GM12878 (cell line): ENCODE measurements around the gene CTRL. TPM values are rescaled to one million over a fixed set of nuclear protein-coding genes. Genes with fewer than 3 reads are reported as not detected.

ENCODE experiments used
- ATAC-seq: fragments of 200-7000 bp; cut with Tn5 transposase; 3 replicates; pipeline ENCODE4 v1.9.1; 2020; ENCODE audit warnings: mild to moderate bottlenecking, moderate library complexity
- BruUV-seq: library from RNA; stranded (reverse); fragments of 400-500 nt; replicated peaks from 2 replicates; lab custom pipeline; 2021; lab: Mats Ljungman, UMichigan
- CTCF ChIA-PET: fragments of 300-600 bp; sonication (Branson Sonifier 250); formaldehyde crosslinking; extraction: SDS; loops from one replicate; lab custom pipeline; 2021; ENCODE audit warnings: inconsistent platforms; lab: Yijun Ruan, JAX
- POLR2A ChIA-PET: fragments of 350-600 bp; formaldehyde crosslinking; extraction: SDS; loops from one replicate; lab custom pipeline; 2021; ENCODE audit warnings: inconsistent platforms; lab: Charles Lee
- RAD21 ChIA-PET: fragments of 300-600 bp; sonication (Branson Sonifier 250); formaldehyde crosslinking; loops from one replicate; lab custom pipeline; 2023; ENCODE audit warnings: antibody characterized with exemption; ENCODE audit not compliant: unreplicated experiment; lab: Charles Lee
- SMC1A ChIA-PET: fragments of 300-600 bp; sonication (Branson Sonifier 250); formaldehyde crosslinking; loops from one replicate; lab custom pipeline; 2023; ENCODE audit not compliant: unreplicated experiment, uncharacterized antibody; lab: Charles Lee
- DNase-seq: peaks from one replicate; pipeline ENCODE4 v3.0.0-alpha.2; 2011; ENCODE audit warnings: low read depth, low spot score
- FAIRE-seq: peaks from 3 replicates; lab custom pipeline; 2011; peaks lifted over from hg19 to GRCh38; lab: Jason Lieb, UNC
- H2AFZ ChIP-seq: 2 replicates; pipeline ENCODE4 v1.6.0; 2011; ENCODE audit warnings: low read depth, low read length, control low read depth; ENCODE audit not compliant: control insufficient read depth
- H3K27ac ChIP-seq: 2 replicates; pipeline ENCODE4 v1.5.1; 2011; ENCODE audit warnings: control low read depth; ENCODE audit not compliant: control insufficient read depth, insufficient read depth
- H3K27me3 ChIP-seq, 2 experiments: replicated peaks in 1 of 2; 2 replicates each; pipeline versions ENCODE4 v1.6.0 to v1.6.1; 2011; ENCODE audit warnings: low read length in 1 of 2; ENCODE audit not compliant: control insufficient read depth in 2 of 2, insufficient read depth in 2 of 2
- H3K36me3 ChIP-seq, 2 experiments: 2 replicates each; pipeline ENCODE4 v1.5.1; 2011; ENCODE audit warnings: low read length in 1 of 2; ENCODE audit not compliant: control insufficient read depth in 2 of 2, insufficient read depth in 2 of 2
- H3K4me1 ChIP-seq: 2 replicates; pipeline ENCODE4 v1.6.1; 2011; ENCODE audit warnings: mild to moderate bottlenecking, low read length, moderate library complexity, mixed read lengths; ENCODE audit not compliant: control insufficient read depth, insufficient read depth
- H3K4me2 ChIP-seq: 2 replicates; pipeline ENCODE4 v1.6.0; 2011; ENCODE audit warnings: control low read depth; ENCODE audit not compliant: control insufficient read depth, insufficient read depth
- H3K4me3 ChIP-seq: fragments of 200-600 bp; sonication (generic); 2 replicates; pipeline ENCODE4 v1.5.1; 2016
- H3K79me2 ChIP-seq: 2 replicates; pipeline ENCODE4 v1.6.0; 2011; ENCODE audit warnings: low read length; ENCODE audit not compliant: control insufficient read depth, insufficient read depth
- H3K9ac ChIP-seq: 2 replicates; pipeline ENCODE4 v1.8.0; 2011; ENCODE audit warnings: low read length, control low read depth, mixed read lengths; ENCODE audit not compliant: control insufficient read depth, insufficient read depth
- H3K9me3 ChIP-seq: replicated peaks from 3 replicates; pipeline ENCODE4 v1.5.1; 2011; ENCODE audit warnings: mild to moderate bottlenecking, low read length; ENCODE audit not compliant: control insufficient read depth, insufficient read depth
- H4K20me1 ChIP-seq: 2 replicates; pipeline ENCODE4 v1.6.0; 2011; ENCODE audit not compliant: control insufficient read depth, insufficient read depth
- ASH2L ChIP-seq: fragments of 300-600, 200-600 bp; sonication (generic); IDR thresholded peaks from 2 replicates; pipeline ENCODE4 v1.6.1; 2017; ENCODE audit warnings: low read depth, mild to moderate bottlenecking, borderline replicate concordance
- CREB1 ChIP-seq: IDR thresholded peaks from 2 replicates; pipeline ENCODE4 v1.6.1; 2012; ENCODE audit warnings: low read depth, mild to moderate bottlenecking, inconsistent platforms
- FOXM1 ChIP-seq: IDR thresholded peaks from 2 replicates; pipeline ENCODE4 v1.6.1; 2012; ENCODE audit warnings: low read depth, mild to moderate bottlenecking, inconsistent platforms, low read length, moderate library complexity
- GABPA ChIP-seq: IDR thresholded peaks from 2 replicates; pipeline ENCODE4 v1.6.1; 2014; ENCODE audit warnings: antibody characterized with exemption, low read depth, mild to moderate bottlenecking, inconsistent platforms
- MTA3 ChIP-seq: IDR thresholded peaks from 2 replicates; pipeline ENCODE4 v1.6.1; 2012; ENCODE audit warnings: low read length, inconsistent platforms, borderline replicate concordance
- RBBP5 ChIP-seq: fragments of 200-600 bp; sonication (generic); conservative IDR thresholded peaks from 2 replicates; pipeline ENCODE4 v1.6.1; 2016
- RELB ChIP-seq: fragments of 450-650 bp; IDR thresholded peaks from 2 replicates; pipeline ENCODE4 v1.6.1; 2017; ENCODE audit warnings: low read depth, mild to moderate bottlenecking, moderate library complexity
- RFX5 ChIP-seq: IDR thresholded peaks from 2 replicates; pipeline ENCODE4 v1.6.1; 2011; ENCODE audit warnings: low read depth, low read length, improper control_type of control experiment
- SREBF1 ChIP-seq: IDR thresholded peaks from 2 replicates; pipeline ENCODE4 v1.6.1; 2012; ENCODE audit warnings: mild to moderate bottlenecking, low read length
- TCF12 ChIP-seq: IDR thresholded peaks from 2 replicates; pipeline ENCODE4 v1.6.1; 2011; ENCODE audit warnings: low read depth, mild to moderate bottlenecking, low read length
- ZNF274 ChIP-seq: IDR thresholded peaks from one replicate; pipeline ENCODE4 v1.8.0; 2011; ENCODE audit not compliant: insufficient read length, insufficient read depth
- WGBS: methylation state at CpG from one replicate; pipeline ENCODE4 v1.1.6; 2016; ENCODE audit warnings: low lambda C conversion rate; ENCODE audit not compliant: insufficient replicate concordance, insufficient coverage; ENCODE audit errors: missing lambda C conversion rate; 5-methylcytosine and 5-hydroxymethylcytosine counted together
- in situ Hi-C: fragments of 300-500 bp; cut with MboI; formaldehyde crosslinking; loops from 9 replicates; pipeline ENCODE4 v1.14.3; 2018; ENCODE audit warnings: mixed read lengths
- intact Hi-C: fragments of 100-400 bp; cut with micrococcal nuclease; formaldehyde crosslinking; loops from one replicate; pipeline ENCODE4 v1.14.2; 2022; ENCODE audit not compliant: unreplicated experiment
- polyA plus RNA-seq, 11 experiments: library from polyadenylated mRNA; depleted of rRNA in 4 of 11; unstranded in 6 of 11; stranded (reverse) in 5 of 11; fragments of >200 nt; fragmentation: Nextera tagmentation in 4 of 11; fragmentation: Illumina TruSeq in 1 of 11; extraction: Ambion mirVana in 4 of 11; extraction: Trizol in 1 of 11; gene quantifications; 1 replicate in 1 of 11; 2 replicates in 10 of 11; pipeline versions ENCODE4 v1.2.1 to v1.2.3, GENCODE V29; 2011 to 2016; ENCODE audit warnings: inconsistent platforms in 2 of 11, missing spikeins in 2 of 11, low read depth in 1 of 11
- total RNA-seq, 4 experiments: library from RNA; depleted of rRNA in 3 of 4; stranded (reverse); fragments of >200 nt in 3 of 4; fragmentation: Illumina TruSeq in 1 of 4; extraction: Trizol in 1 of 4; gene quantifications; 2 replicates each; pipeline versions ENCODE4 v1.2.1 to v1.2.3, GENCODE V29; 2013 to 2021
- TF ChIP-seq, protein P1 (sequence below): fragments of 450-650 bp; IDR thresholded peaks from 2 replicates; pipeline ENCODE4 v1.6.1; 2016; ENCODE audit warnings: mild to moderate bottlenecking, moderate library complexity, borderline replicate concordance

The CTRL gene
- total and polyA plus RNA-seq, 10 of the 15 experiments (the other 5 are each of a cell fraction or from before 2014, with no cell fraction given): 1.1 to 4.9 (median 2.6) TPM

GRCh38 chr16:67965668-67966548 is 34.2 kb upstream of the CTRL start:
- peaks cover 20% of the 10 kb centered on the region for H3K79me2 ChIP-seq
- peaks cover 21% of the 10 kb centered on the region for H3K4me1 ChIP-seq
- peak overlapping the region; percentile 89 for H3K9ac ChIP-seq
- WGBS: 68% methylated on average over 11 of the region's 11 CpGs
- no peak overlapping the region for H2AFZ ChIP-seq
- no peaks in the 10 kb centered on the region for H3K27me3 ChIP-seq
- DNase-seq: no peak
- ChIA-PET RAD21 (interaction anchor here (0.8 to 2.4 kb wide), 9 partner anchors 19 to 75 kb away, joined by 3 to 9 read pairs (median 4); partner anchors contain the start of genes DDX28 and DUS2), POLR2A (interaction anchor here (0.6 to 2.8 kb wide), 9 partner anchors 10 to 278 kb away, joined by 3 to 16 read pairs (median 3); partner anchors contain the start of gene PSMB10), SMC1A (interaction anchor here (0.8 to 2.8 kb wide), 9 partner anchors 12 to 149 kb away, joined by 3 to 10 read pairs (median 3); partner anchors contain the start of genes DDX28 and DUS2), CTCF (interaction anchor here (0.6 to 3.7 kb wide), 9 partner anchors 25 to 445 kb away, joined by 3 to 22 read pairs (median 4); no protein-coding TSS in a partner anchor)
- no peak for ATAC-seq
- H3K9me3 ChIP-seq: no peaks in the 10 kb centered on the region
- H3K4me2 ChIP-seq: peak overlapping the region; percentile 76
- BruUV-seq: no TSS peak
- FAIRE-seq: no peak
- H3K36me3 ChIP-seq: peaks cover 2 to 4% of the 10 kb centered on the region in 2 experiments; a peak in 2 of 4 replicates
- no peaks in the 10 kb centered on the region for H4K20me1 ChIP-seq
- peak overlapping the region; percentile 58; the same call in 1 of the 2 replicates for H3K4me3 ChIP-seq
- intact Hi-C loops: no loop called here
- no peak for TF ChIP-seq SREBF1
- TF ChIP-seq RELB: no peak
- TF ChIP-seq FOXM1: no peak
- no peak for TF ChIP-seq CREB1
- no peak for TF ChIP-seq ASH2L
- no peak for TF ChIP-seq RBBP5
- no peak for TF ChIP-seq RFX5
- no peak for TF ChIP-seq TCF12
- no peak for TF ChIP-seq MTA3
- TF ChIP-seq, protein P1, sequence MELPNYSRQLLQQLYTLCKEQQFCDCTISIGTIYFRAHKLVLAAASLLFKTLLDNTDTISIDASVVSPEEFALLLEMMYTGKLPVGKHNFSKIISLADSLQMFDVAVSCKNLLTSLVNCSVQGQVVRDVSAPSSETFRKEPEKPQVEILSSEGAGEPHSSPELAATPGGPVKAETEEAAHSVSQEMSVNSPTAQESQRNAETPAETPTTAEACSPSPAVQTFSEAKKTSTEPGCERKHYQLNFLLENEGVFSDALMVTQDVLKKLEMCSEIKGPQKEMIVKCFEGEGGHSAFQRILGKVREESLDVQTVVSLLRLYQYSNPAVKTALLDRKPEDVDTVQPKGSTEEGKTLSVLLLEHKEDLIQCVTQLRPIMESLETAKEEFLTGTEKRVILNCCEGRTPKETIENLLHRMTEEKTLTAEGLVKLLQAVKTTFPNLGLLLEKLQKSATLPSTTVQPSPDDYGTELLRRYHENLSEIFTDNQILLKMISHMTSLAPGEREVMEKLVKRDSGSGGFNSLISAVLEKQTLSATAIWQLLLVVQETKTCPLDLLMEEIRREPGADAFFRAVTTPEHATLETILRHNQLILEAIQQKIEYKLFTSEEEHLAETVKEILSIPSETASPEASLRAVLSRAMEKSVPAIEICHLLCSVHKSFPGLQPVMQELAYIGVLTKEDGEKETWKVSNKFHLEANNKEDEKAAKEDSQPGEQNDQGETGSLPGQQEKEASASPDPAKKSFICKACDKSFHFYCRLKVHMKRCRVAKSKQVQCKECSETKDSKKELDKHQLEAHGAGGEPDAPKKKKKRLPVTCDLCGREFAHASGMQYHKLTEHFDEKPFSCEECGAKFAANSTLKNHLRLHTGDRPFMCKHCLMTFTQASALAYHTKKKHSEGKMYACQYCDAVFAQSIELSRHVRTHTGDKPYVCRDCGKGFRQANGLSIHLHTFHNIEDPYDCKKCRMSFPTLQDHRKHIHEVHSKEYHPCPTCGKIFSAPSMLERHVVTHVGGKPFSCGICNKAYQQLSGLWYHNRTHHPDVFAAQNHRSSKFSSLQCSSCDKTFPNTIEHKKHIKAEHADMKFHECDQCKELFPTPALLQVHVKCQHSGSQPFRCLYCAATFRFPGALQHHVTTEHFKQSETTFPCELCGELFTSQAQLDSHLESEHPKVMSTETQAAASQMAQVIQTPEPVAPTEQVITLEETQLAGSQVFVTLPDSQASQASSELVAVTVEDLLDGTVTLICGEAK: no peak
- TF ChIP-seq GABPA: no peak
- TF ChIP-seq ZNF274: no peak
- in situ Hi-C loops: no loop called here
- H3K27ac ChIP-seq: peak overlapping the region; percentile 34; the same call in 1 of the 2 replicates
